GM06990 (cell line): ENCODE measurements around the gene OR8B8.
"Not testable (repeated sequence)": the region's sequence is repeated elsewhere in the genome, so short reads cannot be mapped to it uniquely, and the experiment has no call there.

ENCODE experiments used
- DNase-seq: peaks from one replicate; pipeline ENCODE4 v3.0.0-alpha.2; 2011; ENCODE audit not compliant: insufficient read length; ENCODE audit errors: extremely low read depth
- H3K27me3 ChIP-seq: replicated peaks from 2 replicates; pipeline ENCODE4 v1.6.0; 2011; ENCODE audit warnings: low read length; ENCODE audit not compliant: control insufficient read depth, insufficient read depth
- H3K36me3 ChIP-seq: 2 replicates; pipeline ENCODE4 v1.5.1; 2011; ENCODE audit warnings: low read length; ENCODE audit not compliant: control insufficient read depth, insufficient read depth
- H3K4me3 ChIP-seq: replicated peaks from 2 replicates; pipeline ENCODE4 v1.5.1; 2011; ENCODE audit warnings: low read depth, mild to moderate bottlenecking, control low read depth, low read length
- CTCF ChIP-seq: IDR thresholded peaks from 2 replicates; pipeline ENCODE4 v1.5.1; 2011; ENCODE audit warnings: low read length, control low read depth, mild to moderate bottlenecking, inconsistent platforms; ENCODE audit not compliant: insufficient read depth, poor library complexity, severe bottlenecking

Gene OR8B8

GRCh38 chr11:124470561-124471227 lies 25.2 kb upstream of the OR8B8 start:
- Histone ChIP-seq H3K27me3 (0 out of 2 replicates have a peak, but pooled peaks cover 1% of the 10 kb centered on the region), H3K4me3 (no peak overlapping the region), H3K36me3 (no peaks in the 10 kb centered on the region)
- no peak for TF ChIP-seq CTCF
- DNase-seq, result no peak

DNA sequence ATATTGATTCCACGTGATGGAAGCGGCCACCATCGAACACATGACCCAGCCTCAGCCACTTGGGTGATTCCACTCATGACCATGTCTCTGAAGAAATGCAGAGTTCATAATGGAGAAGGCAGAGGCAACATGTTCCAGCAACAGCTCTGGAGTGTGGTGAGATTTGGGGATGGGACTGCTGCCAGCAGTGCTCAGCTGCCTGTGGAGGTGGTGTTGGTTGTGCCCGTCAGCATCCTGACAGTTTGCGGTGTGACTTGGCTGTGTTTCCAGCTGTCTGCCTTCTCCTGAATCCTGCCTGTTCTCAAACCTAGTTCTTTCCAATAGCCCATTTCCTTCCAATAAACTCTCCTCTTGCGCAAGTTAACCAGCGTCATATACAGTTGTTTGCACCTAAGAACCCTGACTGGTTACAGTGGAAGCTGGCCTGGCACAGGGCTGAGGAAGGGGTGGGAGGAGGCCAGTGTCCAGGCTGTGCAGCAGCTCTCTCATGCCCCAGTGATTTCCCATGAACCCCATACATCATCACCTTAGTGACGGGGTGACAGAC lies 22.0 kb upstream of the OR8B8 start:
- 0 out of 2 replicates have a peak, but pooled peaks cover 1% of the 10 kb centered on the region for H3K27me3 ChIP-seq
- TF ChIP-seq CTCF, result no peak
- H3K4me3 ChIP-seq, result no peak overlapping the region
- H3K36me3 ChIP-seq, result no peaks in the 10 kb centered on the region
- DNase-seq, result no peak

DNA sequence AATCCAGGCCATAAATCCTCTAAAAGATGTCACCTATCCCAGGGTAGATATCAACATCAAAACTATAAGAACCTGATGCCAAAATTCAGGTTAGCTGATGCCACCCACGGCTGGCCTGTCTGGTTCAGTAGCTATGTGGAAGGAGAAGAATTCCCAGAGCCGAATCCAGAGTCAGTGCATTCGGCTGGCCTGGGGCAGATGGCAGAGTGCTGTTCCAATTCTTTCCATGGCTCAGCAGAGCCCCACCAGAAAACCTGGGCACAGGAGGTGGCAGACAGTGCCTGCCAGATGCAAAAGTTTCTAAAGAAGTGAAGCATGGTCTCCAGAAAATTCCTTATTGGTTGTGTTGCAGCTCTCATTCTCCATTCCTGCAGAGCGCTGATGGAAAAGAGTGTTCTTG lies 19.9 kb upstream of the OR8B8 start:
- no peak for DNase-seq
- TF ChIP-seq CTCF, result no peak
- Histone ChIP-seq H3K27me3 (0 out of 2 replicates have a peak, but pooled peaks cover 1% of the 10 kb centered on the region), H3K36me3 (no peaks in the 10 kb centered on the region), H3K4me3 (no peak overlapping the region)

- H3K27me3 ChIP-seq, result no peaks in the 10 kb centered on the region
- TF ChIP-seq CTCF, result no peak
- H3K4me3 ChIP-seq, result no peak overlapping the region
- no peak for DNase-seq
- H3K36me3 ChIP-seq, result no peaks in the 10 kb centered on the region
Observed at GRCh38 chr11:124463990-124464389, 18.5 kb upstream of the OR8B8 start.

DNA sequence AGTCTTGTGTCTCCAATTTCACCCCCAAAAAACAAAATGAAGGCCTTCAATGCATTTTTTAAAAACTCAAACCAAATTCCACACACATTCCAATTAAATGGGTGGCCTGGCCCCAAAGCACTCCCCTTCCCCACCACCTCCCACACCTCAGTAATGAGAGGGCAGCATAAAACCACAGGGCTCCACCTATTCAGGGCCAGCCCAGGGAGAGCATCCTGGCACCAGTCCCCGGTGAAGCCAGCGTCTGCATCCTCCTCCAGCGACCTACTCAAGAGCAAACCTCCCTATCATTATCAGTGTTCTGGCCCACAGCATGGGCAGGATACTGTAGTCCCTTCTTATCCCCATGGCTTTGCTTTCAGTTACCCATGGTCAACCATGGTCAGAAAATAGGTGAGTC lies 17.8 kb upstream of the OR8B8 start:
- no peak overlapping the region for H3K4me3 ChIP-seq
- TF ChIP-seq CTCF, result no peak
- no peaks in the 10 kb centered on the region for H3K36me3 ChIP-seq
- DNase-seq, result no peak
- H3K27me3 ChIP-seq, result no peaks in the 10 kb centered on the region

GRCh38 chr11:124460459-124460858 lies 15.0 kb upstream of the OR8B8 start:
- H3K36me3 ChIP-seq, result no peaks in the 10 kb centered on the region
- DNase-seq, result no peak
- no peak overlapping the region for H3K4me3 ChIP-seq
- no peaks in the 10 kb centered on the region for H3K27me3 ChIP-seq
- TF ChIP-seq CTCF, result no peak

- H3K4me3 ChIP-seq, DNase-seq, H3K27me3 ChIP-seq, H3K36me3 ChIP-seq: not testable (repeated sequence)
Observed at GRCh38 chr11:124459379-124459778, 13.9 kb upstream of the OR8B8 start.
